Panc1 (cell line): Measurements from ENCODE around the gene AKAP5. TPM values are rescaled to one million over a fixed set of nuclear protein-coding genes. Genes with fewer than 3 reads are reported as not detected.
A peak's percentile ranks its signal among the peaks of the same experiment; 100 is the strongest.

ENCODE experiments used
- ATAC-seq: fragments of 200-7000 bp; cut with Tn5 transposase; 2 replicates; pipeline ENCODE4 v1.9.1; 2020; ENCODE audit warnings: mild to moderate bottlenecking, moderate library complexity
- BruUV-seq: library from RNA; stranded (reverse); fragments of 400-500 nt; replicated peaks from 2 replicates; lab custom pipeline; 2021; lab: Mats Ljungman, UMichigan
- CTCF ChIA-PET: fragments of 300-600 bp; sonication (Branson Sonifier 250); formaldehyde crosslinking; loops from one replicate; lab custom pipeline; 2022; ENCODE audit warnings: antibody characterized with exemption; lab: Charles Lee
- POLR2A ChIA-PET: fragments of 300-600 bp; sonication (Branson Sonifier 250); formaldehyde crosslinking; loops from one replicate; lab custom pipeline; 2022; ENCODE audit warnings: antibody characterized with exemption; lab: Charles Lee
- DNase-seq: peaks from one replicate; pipeline ENCODE4 v3.0.0-alpha.2; 2010; ENCODE audit warnings: low read depth, low spot score
- H3K27ac ChIP-seq: 2 replicates; pipeline ENCODE4 v1.5.1; 2011; ENCODE audit warnings: mild to moderate bottlenecking, low read length, inconsistent platforms
- H3K27me3 ChIP-seq: fragments of 200-500 bp; sonication (Bioruptor generic); 2 replicates; pipeline ENCODE4 v1.6.0; 2014; ENCODE audit warnings: low read length, inconsistent platforms; ENCODE audit not compliant: control insufficient read depth, insufficient read depth
- H3K36me3 ChIP-seq: fragments of 200-500 bp; sonication (Bioruptor generic); 2 replicates; pipeline ENCODE4 v1.5.1; 2014; ENCODE audit warnings: inconsistent platforms, mild to moderate bottlenecking, low read length, moderate library complexity; ENCODE audit not compliant: control insufficient read depth, insufficient read depth
- H3K4me1 ChIP-seq: 2 replicates; pipeline ENCODE4 v1.5.1; 2011; ENCODE audit warnings: inconsistent platforms, mild to moderate bottlenecking, low read length, moderate library complexity; ENCODE audit not compliant: control insufficient read depth, insufficient read depth
- H3K4me3 ChIP-seq, 2 experiments: 2 replicates each; pipeline ENCODE4 v1.5.1; 2011 to 2012; ENCODE audit warnings: low read depth in 2 of 2, low read length in 2 of 2, mild to moderate bottlenecking in 2 of 2, inconsistent platforms in 1 of 2, moderate library complexity in 1 of 2
- H3K9me3 ChIP-seq: fragments of 200-500 bp; sonication (Bioruptor generic); 2 replicates; pipeline ENCODE4 v1.5.1; 2014; ENCODE audit warnings: low read depth, mild to moderate bottlenecking, inconsistent platforms, low read length, moderate library complexity; ENCODE audit not compliant: control insufficient read depth, insufficient read depth
- CTCF ChIP-seq: fragments of 450-650 bp; IDR thresholded peaks from 2 replicates; pipeline ENCODE4 v1.5.1; 2017; ENCODE audit warnings: mild to moderate bottlenecking
- POLR2AphosphoS5 ChIP-seq: IDR thresholded peaks from 2 replicates; pipeline ENCODE4 v1.6.1; 2012; ENCODE audit warnings: mild to moderate bottlenecking, low read depth, low read length, moderate library complexity
- REST ChIP-seq, 2 experiments: IDR thresholded peaks; 2 replicates each; pipeline ENCODE4 v1.6.1; 2011 to 2012; ENCODE audit warnings: low read depth in 2 of 2, control low read depth in 1 of 2, low read length in 1 of 2, mild to moderate bottlenecking in 1 of 2, moderate library complexity in 1 of 2; ENCODE audit not compliant: insufficient read depth in 1 of 2
- SIN3A ChIP-seq: IDR thresholded peaks from 2 replicates; pipeline ENCODE4 v1.6.1; 2012; ENCODE audit warnings: low read depth, mild to moderate bottlenecking, low read length, moderate library complexity, borderline replicate concordance; ENCODE audit not compliant: insufficient read depth
- TCF7L2 ChIP-seq: IDR thresholded peaks from 2 replicates; pipeline ENCODE4 v1.6.1; 2011; ENCODE audit warnings: mild to moderate bottlenecking, low read depth, low read length, inconsistent platforms
- in situ Hi-C: cut with HindIII; loops from 2 replicates; pipeline ENCODE4 v1.10.0; 2016; ENCODE audit warnings: low sequenced_read_pairs, low pct_unique_long_range_greater_than_20kb
- intact Hi-C: fragments of 100-400 bp; cut with micrococcal nuclease; formaldehyde crosslinking; loops from one replicate; pipeline ENCODE4 v1.10.0; 2022; ENCODE audit not compliant: unreplicated experiment
- total RNA-seq: library from RNA; stranded (reverse); gene quantifications from one replicate; pipeline ENCODE4 v1.2.1, GENCODE V29; 2021; ENCODE audit not compliant: unreplicated experiment

The AKAP5 gene
- total RNA-seq, 1 experiment from 2014 or later, result 0.64 TPM

- no peak for ATAC-seq
- no TSS peak for BruUV-seq
- intact Hi-C loops, result no loop called here
- Histone ChIP-seq H3K4me1 (peaks cover 33% of the 10 kb centered on the region), H3K27me3 (no peaks in the 10 kb centered on the region), H3K9me3 (no peaks in the 10 kb centered on the region), H3K36me3 (peaks cover 5% of the 10 kb centered on the region), H3K4me3 (peak overlapping the region; percentile 19 to 83; a peak in 3 of 4 replicates), H3K27ac (peak overlapping the region; percentile 81; the same call in 1 of the 2 replicates)
- CTCF ChIA-PET, result no interaction called here
- TF ChIP-seq REST (IDR thresholded peaks at IDR 0.05; ENCODE audit: insufficient read depth in 1 of 2, low read depth in 2 of 2, low read length in 1 of 2) (no peak), SIN3A (no peak), TCF7L2 (no peak), CTCF (no peak), POLR2AphosphoS5 (no peak)
- in situ Hi-C loops, result no loop called here
- DNase-seq, result no peak
- POLR2A ChIA-PET, result no interaction called here
Observed at GRCh38 chr14:64507376-64508156, 42.3 kb downstream of the AKAP5 start.

DNA sequence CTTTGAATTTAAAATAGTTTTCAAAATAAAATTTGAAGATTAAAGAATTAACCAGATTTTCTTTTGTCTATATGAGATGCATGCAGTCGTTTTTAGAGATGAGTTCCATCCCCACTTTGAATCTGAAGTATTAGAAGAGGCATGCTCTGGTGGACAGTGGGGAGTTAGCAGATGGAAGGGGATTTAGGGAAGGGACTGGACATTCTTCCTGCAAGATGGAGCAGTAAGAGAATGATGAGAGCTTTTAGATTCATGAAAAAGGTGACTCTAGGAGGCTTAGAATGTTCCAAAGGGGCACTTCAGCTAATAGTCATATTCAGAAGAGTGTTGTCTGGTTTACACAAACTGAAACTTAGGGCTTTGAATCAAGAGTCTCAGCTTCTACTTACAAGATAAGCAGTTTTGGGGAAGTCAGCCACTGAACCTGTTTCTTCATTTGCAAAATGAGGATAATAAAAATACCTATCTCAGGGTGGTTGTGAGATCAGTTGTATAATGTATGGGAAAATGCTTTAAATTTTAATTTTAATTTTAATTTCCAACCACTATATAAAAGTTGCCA lies 43.0 kb downstream of the AKAP5 start:
- ChIA-PET CTCF (no interaction called here), POLR2A (no interaction called here)
- intact Hi-C loops (no loop called here), in situ Hi-C loops (no loop called here)
- TF ChIP-seq TCF7L2 (no peak), CTCF (no peak), SIN3A (no peak), REST (IDR thresholded peaks at IDR 0.05; ENCODE audit: insufficient read depth in 1 of 2, low read depth in 2 of 2, low read length in 1 of 2) (no peak), POLR2AphosphoS5 (no peak)
- ATAC-seq (no peak), DNase-seq (no peak)
- H3K4me1 ChIP-seq, result peaks cover 33% of the 10 kb centered on the region
- BruUV-seq, result no TSS peak
- H3K36me3 ChIP-seq, result no peaks in the 10 kb centered on the region; the same call in 1 of the 2 replicates
- no peaks in the 10 kb centered on the region for H3K9me3 ChIP-seq
- no peaks in the 10 kb centered on the region for H3K27me3 ChIP-seq
- H3K27ac ChIP-seq, result peak overlapping the region; percentile 81
- H3K4me3 ChIP-seq, result no peak overlapping the region
